Endothelial cell of umbilical vein (primary cell): Measurements from ENCODE around the gene HEATR5A. TPM values are rescaled to one million over a fixed set of nuclear protein-coding genes. Genes with fewer than 3 reads are reported as not detected.

Experiments
- BruUV-seq: library from RNA; stranded (reverse); fragments of 400-500 nt; replicated peaks from 2 replicates; lab custom pipeline; 2021; lab: Mats Ljungman, UMichigan
- CTCF ChIA-PET: fragments of 300-600, 350-600 bp; sonication (Branson Sonifier 250); formaldehyde crosslinking; loops from one replicate; lab custom pipeline; 2021; ENCODE audit warnings: antibody characterized with exemption, inconsistent platforms; lab: Charles Lee
- POLR2A ChIA-PET: fragments of 300-600, 350-600 bp; sonication (Branson Sonifier 250); formaldehyde crosslinking; loops from one replicate; lab custom pipeline; 2021; ENCODE audit warnings: antibody characterized with exemption, inconsistent platforms; lab: Charles Lee
- DNase-seq: peaks from one replicate; pipeline ENCODE4 v3.0.0-alpha.2; 2011; ENCODE audit warnings: low read depth, low spot score
- FAIRE-seq: peaks from 2 replicates; lab custom pipeline; 2011; peaks lifted over from hg19 to GRCh38; lab: Jason Lieb, UNC
- H2AFZ ChIP-seq: 2 replicates; pipeline ENCODE4 v1.6.0; 2012; ENCODE audit warnings: low read depth, low read length, control low read depth, inconsistent platforms
- H3K27ac ChIP-seq: 2 replicates; pipeline ENCODE4 v1.5.1; 2011; ENCODE audit warnings: low read depth, mild to moderate bottlenecking, control low read depth, low read length, moderate library complexity; ENCODE audit not compliant: insufficient read depth
- H3K27me3 ChIP-seq, 2 experiments: 2 replicates each; pipeline versions ENCODE4 v1.6.0 to v1.6.1; 2011; ENCODE audit warnings: low read length in 2 of 2, mixed read lengths in 1 of 2; ENCODE audit not compliant: control insufficient read depth in 2 of 2, insufficient read depth in 2 of 2
- H3K36me3 ChIP-seq, 2 experiments: 2 replicates in 1 of 2; 3 replicates in 1 of 2; pipeline ENCODE4 v1.5.1; 2011; ENCODE audit warnings: low read length in 2 of 2, mild to moderate bottlenecking in 1 of 2, moderate library complexity in 1 of 2; ENCODE audit not compliant: control insufficient read depth in 2 of 2, insufficient read depth in 2 of 2; ENCODE audit errors: extremely low read depth in 1 of 2
- H3K4me1 ChIP-seq: 3 replicates; pipeline ENCODE4 v1.5.1; 2011; ENCODE audit warnings: mild to moderate bottlenecking, low read length; ENCODE audit not compliant: control insufficient read depth, insufficient read depth; ENCODE audit errors: extremely low read depth
- H3K4me2 ChIP-seq: 2 replicates; pipeline ENCODE4 v1.6.1; 2011; ENCODE audit warnings: low read length, control low read depth, mixed read lengths; ENCODE audit not compliant: insufficient read depth
- H3K4me3 ChIP-seq, 3 experiments: fragments of 200-600 bp in 1 of 3; sonication (generic), shearing (Covaris generic) in 1 of 3; replicated peaks in 1 of 3; 2 replicates each; pipeline ENCODE4 v1.5.1; 2011 to 2016; ENCODE audit warnings: control low read depth in 3 of 3, low read length in 3 of 3, mild to moderate bottlenecking in 2 of 3, inconsistent platforms in 1 of 3, low read depth in 1 of 3, moderate library complexity in 1 of 3; ENCODE audit not compliant: insufficient read depth in 1 of 3
- H3K79me2 ChIP-seq: 2 replicates; pipeline ENCODE4 v1.6.0; 2012; ENCODE audit warnings: low read length, inconsistent platforms; ENCODE audit not compliant: control insufficient read depth, insufficient read depth
- H3K9ac ChIP-seq: replicated peaks from 2 replicates; pipeline ENCODE3; 2011; ENCODE audit warnings: low read length, control low read depth; ENCODE audit not compliant: insufficient read depth; ENCODE audit errors: extremely low read depth
- H3K9me1 ChIP-seq: replicated peaks from 3 replicates; pipeline ENCODE4 v1.6.0; 2011; ENCODE audit warnings: mild to moderate bottlenecking, low read length; ENCODE audit not compliant: control insufficient read depth, insufficient read depth; ENCODE audit errors: extremely low read depth
- H3K9me3 ChIP-seq: replicated peaks from 2 replicates; pipeline ENCODE4 v1.5.1; 2012; ENCODE audit warnings: low read length, inconsistent platforms; ENCODE audit not compliant: control insufficient read depth, insufficient read depth
- H4K20me1 ChIP-seq: replicated peaks from 2 replicates; pipeline ENCODE3; 2011; ENCODE audit warnings: mild to moderate bottlenecking, low read length; ENCODE audit not compliant: control insufficient read depth, insufficient read depth; ENCODE audit errors: extremely low read depth
- EZH2 ChIP-seq: IDR thresholded peaks from 2 replicates; pipeline ENCODE4 v1.6.1; 2012; ENCODE audit warnings: borderline replicate concordance, low read depth, mild to moderate bottlenecking, moderate library complexity, low read length, inconsistent platforms; ENCODE audit not compliant: severe bottlenecking
- FOS ChIP-seq: IDR thresholded peaks from 2 replicates; pipeline ENCODE4 v1.6.1; 2011; ENCODE audit warnings: mild to moderate bottlenecking, low read length, moderate library complexity, borderline replicate concordance; ENCODE audit not compliant: insufficient read depth
- GATA2 ChIP-seq: IDR thresholded peaks from 2 replicates; pipeline ENCODE4 v1.7.0; 2011; ENCODE audit warnings: low read depth, mild to moderate bottlenecking, moderate library complexity, mixed read lengths, low read length; ENCODE audit not compliant: insufficient read length, insufficient read depth
- JUN ChIP-seq: IDR thresholded peaks from 2 replicates; pipeline ENCODE4 v1.6.1; 2011; ENCODE audit warnings: borderline replicate concordance, low read depth; ENCODE audit not compliant: insufficient read length, insufficient read depth
- MYC ChIP-seq: IDR thresholded peaks from one replicate; pipeline ENCODE4 v1.6.1; 2011; ENCODE audit warnings: mild to moderate bottlenecking, low read depth, low read length
- POLR2A ChIP-seq: IDR thresholded peaks from 2 replicates; pipeline ENCODE4 v1.6.1; 2012; ENCODE audit warnings: low read depth, mild to moderate bottlenecking, control low read depth, low read length
- POLR2AphosphoS5 ChIP-seq: IDR thresholded peaks from 2 replicates; pipeline ENCODE4 v1.6.1; 2012; ENCODE audit warnings: low read depth, mild to moderate bottlenecking, control low read depth, low read length, moderate library complexity; ENCODE audit not compliant: insufficient read depth
- dilution Hi-C: fragments of 300-500 bp; cut with MboI; formaldehyde crosslinking; loops from one replicate; pipeline ENCODE4 v1.15.0; 2019; ENCODE audit warnings: low sequenced_read_pairs; ENCODE audit not compliant: extremely low pct_ligation_motif_present
- intact Hi-C: fragments of 100-400 bp; cut with micrococcal nuclease; formaldehyde crosslinking; loops from one replicate; pipeline ENCODE4 v1.10.0; 2022
- polyA plus RNA-seq, 4 experiments: library from polyadenylated mRNA; depleted of rRNA in 3 of 4; stranded (reverse) in 3 of 4; unstranded in 1 of 4; fragments of >200 nt; gene quantifications; 2 replicates each; pipeline versions ENCODE4 v1.2.1 to v1.2.3, GENCODE V29; 2011 to 2012; ENCODE audit warnings: missing spikeins in 1 of 4
- total RNA-seq: library from RNA; stranded (reverse); gene quantifications from 2 replicates; pipeline ENCODE4 v1.2.3, GENCODE V29; 2021
- TF ChIP-seq, protein P1 (sequence below), 2 donors: IDR thresholded peaks; 1 replicate in 1 of 2; 2 replicates in 1 of 2; pipeline ENCODE4 v1.5.1; 2011; ENCODE audit warnings: low read length in 2 of 2, mild to moderate bottlenecking in 2 of 2, moderate library complexity in 2 of 2, control low read depth in 1 of 2, inconsistent platforms in 1 of 2, low read depth in 1 of 2; ENCODE audit not compliant: insufficient read depth in 1 of 2; ENCODE audit errors: extremely low read depth in 1 of 2
- TF ChIP-seq, protein P2 (sequence below): IDR thresholded peaks from 2 replicates; pipeline ENCODE4 v1.6.1; 2011; ENCODE audit not compliant: insufficient read depth, insufficient read length

The HEATR5A gene
- total and polyA plus RNA-seq, 2 donors (not counting 3 experiments of a cell fraction or from before 2014, with no cell fraction given) = 12.6 to 45.3 TPM

DNA sequence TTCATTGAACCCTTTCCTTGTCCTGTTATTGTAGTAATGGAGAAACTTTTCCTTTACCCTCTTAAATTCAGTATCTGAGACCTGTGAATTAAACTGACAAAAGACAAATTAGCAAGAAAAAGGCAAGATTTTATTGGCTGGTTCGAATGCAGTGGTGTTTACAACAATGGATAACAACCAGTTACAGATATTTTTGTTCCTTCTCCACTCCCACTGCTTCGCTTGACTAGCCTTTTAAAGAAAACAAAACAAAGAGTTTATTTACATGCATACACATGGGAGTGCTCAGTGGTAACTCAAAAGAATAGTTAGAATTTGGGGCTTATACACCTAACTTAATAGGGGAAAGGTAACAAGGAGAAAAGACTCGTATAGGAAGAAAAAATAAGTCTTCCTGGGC is 175.7 kb downstream of the HEATR5A start:
- H3K9ac ChIP-seq = no peak overlapping the region
- no peak overlapping the region for H3K27ac ChIP-seq
- no peaks in the 10 kb centered on the region for H3K36me3 ChIP-seq
- ChIA-PET CTCF (no interaction called here), POLR2A (no interaction called here)
- H3K27me3 ChIP-seq = no peaks in the 10 kb centered on the region
- no peak overlapping the region for H3K4me2 ChIP-seq
- BruUV-seq = no TSS peak
- no peaks in the 10 kb centered on the region for H3K9me1 ChIP-seq
- no peak for DNase-seq
- TF ChIP-seq FOS = no peak
- no peak for TF ChIP-seq MYC
- TF ChIP-seq POLR2A = no peak
- TF ChIP-seq POLR2AphosphoS5 = no peak
- no peak for TF ChIP-seq GATA2
- dilution Hi-C loops = no loop called here
- H3K9me3 ChIP-seq = no peaks in the 10 kb centered on the region
- intact Hi-C loops = no loop called here
- FAIRE-seq = no peak
- no peaks in the 10 kb centered on the region for H3K79me2 ChIP-seq
- H2AFZ ChIP-seq = no peak overlapping the region
- no peaks in the 10 kb centered on the region for H4K20me1 ChIP-seq
- H3K4me1 ChIP-seq = no peaks in the 10 kb centered on the region
- H3K4me3 ChIP-seq = no peak overlapping the region

DNA sequence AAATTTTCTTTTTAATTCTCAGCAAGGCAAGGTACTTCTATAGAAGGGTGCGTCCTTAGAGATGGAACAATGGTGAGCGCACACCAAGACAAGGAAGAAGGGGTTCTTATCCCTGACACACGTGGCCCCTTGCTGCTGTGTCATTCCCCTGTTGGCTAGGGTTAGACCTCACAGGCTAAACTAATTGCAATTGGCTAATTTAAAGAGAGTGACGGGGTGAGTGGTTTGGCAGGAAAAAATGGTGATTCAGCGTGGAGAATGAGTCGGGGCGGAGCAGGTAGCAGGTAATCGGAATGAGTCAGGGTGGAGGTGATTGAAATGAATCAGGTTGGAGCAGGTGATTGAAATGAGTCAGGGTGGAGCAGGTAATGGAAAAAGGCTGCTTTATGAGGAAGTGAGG is 176.5 kb downstream of the HEATR5A start:
- no peaks in the 10 kb centered on the region for H3K36me3 ChIP-seq
- no peaks in the 10 kb centered on the region for H3K27me3 ChIP-seq
- FAIRE-seq = no peak
- no peak overlapping the region for H3K27ac ChIP-seq
- POLR2A ChIA-PET = no interaction called here
- TF ChIP-seq GATA2 (no peak), FOS (no peak), MYC (no peak), POLR2AphosphoS5 (no peak), EZH2 (no peak), POLR2A (no peak), JUN (no peak)
- TF ChIP-seq, protein P1, sequence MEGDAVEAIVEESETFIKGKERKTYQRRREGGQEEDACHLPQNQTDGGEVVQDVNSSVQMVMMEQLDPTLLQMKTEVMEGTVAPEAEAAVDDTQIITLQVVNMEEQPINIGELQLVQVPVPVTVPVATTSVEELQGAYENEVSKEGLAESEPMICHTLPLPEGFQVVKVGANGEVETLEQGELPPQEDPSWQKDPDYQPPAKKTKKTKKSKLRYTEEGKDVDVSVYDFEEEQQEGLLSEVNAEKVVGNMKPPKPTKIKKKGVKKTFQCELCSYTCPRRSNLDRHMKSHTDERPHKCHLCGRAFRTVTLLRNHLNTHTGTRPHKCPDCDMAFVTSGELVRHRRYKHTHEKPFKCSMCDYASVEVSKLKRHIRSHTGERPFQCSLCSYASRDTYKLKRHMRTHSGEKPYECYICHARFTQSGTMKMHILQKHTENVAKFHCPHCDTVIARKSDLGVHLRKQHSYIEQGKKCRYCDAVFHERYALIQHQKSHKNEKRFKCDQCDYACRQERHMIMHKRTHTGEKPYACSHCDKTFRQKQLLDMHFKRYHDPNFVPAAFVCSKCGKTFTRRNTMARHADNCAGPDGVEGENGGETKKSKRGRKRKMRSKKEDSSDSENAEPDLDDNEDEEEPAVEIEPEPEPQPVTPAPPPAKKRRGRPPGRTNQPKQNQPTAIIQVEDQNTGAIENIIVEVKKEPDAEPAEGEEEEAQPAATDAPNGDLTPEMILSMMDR (IDR thresholded peaks at IDR 0.05; ENCODE audit: extremely low read depth in 1 of 2, insufficient read depth in 1 of 2, low read depth in 1 of 2, low read length in 2 of 2) = no peak
- TF ChIP-seq, protein P2, sequence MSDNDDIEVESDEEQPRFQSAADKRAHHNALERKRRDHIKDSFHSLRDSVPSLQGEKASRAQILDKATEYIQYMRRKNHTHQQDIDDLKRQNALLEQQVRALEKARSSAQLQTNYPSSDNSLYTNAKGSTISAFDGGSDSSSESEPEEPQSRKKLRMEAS = no peak
- no peak overlapping the region for H3K4me2 ChIP-seq
- no peak overlapping the region for H3K9ac ChIP-seq
- no peaks in the 10 kb centered on the region for H3K79me2 ChIP-seq
- CTCF ChIA-PET = no interaction called here
- H3K9me3 ChIP-seq = no peaks in the 10 kb centered on the region
- no peaks in the 10 kb centered on the region for H3K4me1 ChIP-seq
- no peak for DNase-seq
- dilution Hi-C loops = no loop called here
- BruUV-seq = no TSS peak
- H4K20me1 ChIP-seq = no peaks in the 10 kb centered on the region
- no peaks in the 10 kb centered on the region for H3K9me1 ChIP-seq
- H2AFZ ChIP-seq = no peak overlapping the region
- H3K4me3 ChIP-seq = no peak overlapping the region
- intact Hi-C loops = no loop called here
